GM12891 (cell line): Measurements from ENCODE around the gene UBE2E2.
A peak's percentile ranks its signal among the peaks of the same experiment; 100 is the strongest.

Experiments
- DNase-seq: peaks from one replicate; pipeline ENCODE4 v3.0.0; 2011; ENCODE audit warnings: low spot score; ENCODE audit not compliant: insufficient read length
- FAIRE-seq: peaks from 2 replicates; lab custom pipeline; 2011; peaks lifted over from hg19 to GRCh38; lab: Jason Lieb, UNC
- PAX5 ChIP-seq: IDR thresholded peaks from 2 replicates; pipeline ENCODE4 v1.6.1; 2011; ENCODE audit warnings: low read length, moderate library complexity, mild to moderate bottlenecking; ENCODE audit not compliant: insufficient read depth, severe bottlenecking
- POLR2A ChIP-seq: IDR thresholded peaks from 2 replicates; pipeline ENCODE4 v1.6.1; 2011; ENCODE audit warnings: low read depth, low read length, control low read depth
- POLR2AphosphoS5 ChIP-seq: IDR thresholded peaks from 2 replicates; pipeline ENCODE4 v1.6.1; 2011; ENCODE audit warnings: low read depth, low read length, control low read depth
- POU2F2 ChIP-seq: IDR thresholded peaks from 2 replicates; pipeline ENCODE4 v1.6.1; 2011; ENCODE audit warnings: low read depth, mild to moderate bottlenecking, control low read depth, low read length, moderate library complexity
- SPI1 ChIP-seq: IDR thresholded peaks from 2 replicates; pipeline ENCODE4 v1.6.1; 2011; ENCODE audit warnings: low read depth, low read length, control low read depth
- TAF1 ChIP-seq: IDR thresholded peaks from 2 replicates; pipeline ENCODE4 v1.6.1; 2011; ENCODE audit warnings: low read depth, low read length, control low read depth

Gene UBE2E2

DNA sequence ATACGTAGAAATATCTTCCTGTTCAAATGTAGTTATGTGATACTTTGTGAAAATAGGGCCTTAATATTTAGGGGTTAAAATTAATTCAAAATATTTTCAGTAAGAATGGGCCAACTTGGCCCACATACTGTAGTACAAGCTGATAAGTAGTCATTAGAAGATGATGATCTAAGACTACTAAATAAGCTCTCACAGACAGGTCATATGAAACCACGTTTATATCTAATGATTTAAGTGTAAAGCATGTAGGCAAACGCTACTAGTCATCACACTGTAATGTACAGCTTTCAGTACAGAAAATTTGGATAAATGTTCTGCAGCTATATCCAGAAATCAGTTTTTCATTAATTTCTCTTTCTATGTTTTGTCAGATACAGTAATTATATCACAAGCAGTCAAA lies 228.6 kb downstream of the UBE2E2 start:
- FAIRE-seq (no peak), DNase-seq (no peak)
- no peak for TF ChIP-seq SPI1
- TF ChIP-seq POLR2AphosphoS5, result no peak
- TF ChIP-seq PAX5, result no peak
- no peak for TF ChIP-seq POLR2A
- no peak for TF ChIP-seq TAF1
- no peak for TF ChIP-seq POU2F2

DNA sequence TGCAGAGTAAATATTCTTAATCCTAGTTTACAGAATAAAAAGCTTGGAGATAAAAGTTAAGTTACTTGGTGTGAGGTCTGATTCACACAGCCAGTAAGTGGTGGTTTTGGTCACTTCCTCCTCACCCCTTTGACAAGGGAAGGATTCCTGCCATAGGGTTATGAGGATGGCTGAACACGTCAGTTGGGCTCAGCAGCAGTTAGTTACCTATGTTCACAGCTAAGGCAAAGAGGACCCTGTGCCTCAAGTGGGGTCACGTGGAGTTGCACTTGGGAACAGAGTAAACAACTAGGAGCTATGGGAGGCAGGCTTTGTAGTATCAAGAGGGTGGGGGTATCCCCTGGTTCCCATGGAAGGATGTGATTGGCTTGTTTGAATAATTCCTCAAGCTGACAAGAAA lies 232.2 kb downstream of the UBE2E2 start:
- no peak for FAIRE-seq

DNA sequence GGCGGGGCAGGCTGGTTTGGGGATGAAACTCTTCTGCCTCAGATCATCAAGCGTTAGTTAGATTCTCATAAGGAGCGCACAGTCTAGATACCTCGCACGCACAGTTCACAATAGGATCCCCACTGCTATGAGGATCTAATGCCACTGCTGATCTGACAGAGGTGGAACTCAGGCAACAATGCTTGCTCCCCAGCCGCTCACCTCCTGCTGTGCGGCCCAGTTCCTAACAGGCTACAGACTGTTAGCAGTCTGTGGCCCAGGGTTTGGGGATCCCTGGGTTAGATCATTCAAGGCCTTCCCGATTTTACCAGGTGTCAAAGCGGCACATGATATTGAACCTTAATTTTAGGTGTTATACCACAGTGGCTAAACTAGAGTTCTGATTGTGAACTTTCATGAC lies 232.8 kb downstream of the UBE2E2 start:
- TF ChIP-seq PAX5, result no peak
- no peak for TF ChIP-seq POLR2A
- DNase-seq (no peak), FAIRE-seq (no peak)

More for the DNA sequence above, 232.2 kb downstream of the UBE2E2 start:
- no peak for TF ChIP-seq POU2F2
- peak; percentile 10; the same call in 1 of the 2 replicates for TF ChIP-seq SPI1
- TF ChIP-seq PAX5, result no peak
- DNase-seq, result no peak

DNA sequence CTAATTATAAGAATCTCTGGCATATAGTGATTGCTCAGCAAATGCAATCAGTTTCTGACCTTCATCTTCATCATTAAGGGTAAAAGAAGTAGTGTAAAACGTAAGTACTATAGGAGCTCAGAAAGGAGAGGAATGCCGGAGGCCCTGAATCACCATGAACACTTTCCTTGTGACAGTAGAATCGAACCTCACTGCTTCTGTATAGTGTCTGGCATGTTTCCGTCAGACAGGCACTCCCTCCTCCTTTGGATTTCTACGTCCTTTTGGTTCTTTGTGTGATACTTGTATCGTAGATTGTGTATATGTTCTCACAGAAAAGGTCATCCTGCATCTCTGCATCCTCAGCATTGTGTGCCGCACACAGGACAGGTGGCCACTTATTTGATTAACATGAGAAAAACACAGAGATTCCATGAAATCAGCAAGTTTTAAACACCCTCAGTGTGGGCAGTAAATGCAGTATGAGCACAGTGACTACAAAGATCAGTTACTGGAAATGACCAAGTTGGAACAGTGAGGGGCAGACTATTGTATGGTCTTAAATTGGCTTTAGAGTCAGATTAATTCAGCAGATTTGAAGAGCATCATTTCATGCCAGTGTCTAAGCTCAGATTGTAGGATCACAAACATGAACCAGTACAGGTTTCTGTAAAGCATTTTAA lies 234.5 kb downstream of the UBE2E2 start:
- peak; percentile 65 for FAIRE-seq
- TF ChIP-seq POLR2AphosphoS5 (no peak), TAF1 (no peak), PAX5 (no peak), SPI1 (no peak), POU2F2 (no peak), POLR2A (no peak)
- no peak for DNase-seq

DNA sequence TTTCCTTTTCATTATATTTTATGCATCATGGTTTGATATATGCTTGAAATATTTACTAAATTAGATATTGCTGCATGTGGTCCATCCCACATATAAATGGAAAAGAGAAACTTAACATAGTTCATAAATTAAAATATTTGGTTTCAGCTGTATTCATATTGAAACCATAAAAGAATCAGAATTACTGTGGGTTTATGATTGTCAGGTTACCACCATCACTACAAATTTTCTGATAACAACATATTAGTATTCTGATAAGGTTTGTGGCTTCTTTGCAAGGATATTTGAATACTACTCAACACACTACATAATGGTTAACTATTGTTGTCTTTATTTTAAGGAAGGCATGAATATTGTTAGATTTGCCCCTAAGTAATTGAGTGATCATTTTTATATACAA lies 235.5 kb downstream of the UBE2E2 start:
- no peak for FAIRE-seq

DNA sequence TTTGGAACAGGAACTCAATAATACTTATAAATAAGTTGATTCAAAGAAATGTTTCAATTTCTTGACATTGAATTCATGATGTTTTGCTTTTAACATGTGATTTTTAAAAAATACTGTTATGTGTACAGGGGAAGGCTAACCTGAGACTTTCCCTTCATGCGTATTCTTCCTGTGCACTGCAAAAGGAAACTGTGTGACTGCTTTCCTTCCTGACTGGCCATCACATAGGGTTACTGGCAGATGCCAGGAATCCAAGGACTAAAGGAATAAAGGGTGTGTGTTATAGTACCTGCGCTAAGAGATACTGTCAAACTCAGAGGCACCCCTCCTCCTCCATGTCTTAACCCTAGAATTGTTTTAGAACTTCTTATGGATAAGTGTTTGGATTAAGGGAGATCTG lies 236.0 kb downstream of the UBE2E2 start:
- TF ChIP-seq POLR2A, result no peak
- no peak for TF ChIP-seq POU2F2
- TF ChIP-seq POLR2AphosphoS5, result no peak
- TF ChIP-seq PAX5, result no peak
- TF ChIP-seq TAF1, result no peak
- TF ChIP-seq SPI1, result no peak
- no peak for DNase-seq
- no peak for FAIRE-seq

More for the DNA sequence above, 235.5 kb downstream of the UBE2E2 start:
- no peak for TF ChIP-seq POLR2A
- no peak for TF ChIP-seq POLR2AphosphoS5
- no peak for TF ChIP-seq PAX5
- TF ChIP-seq TAF1, result no peak
- TF ChIP-seq POU2F2, result no peak
- TF ChIP-seq SPI1, result no peak
- no peak for DNase-seq

DNA sequence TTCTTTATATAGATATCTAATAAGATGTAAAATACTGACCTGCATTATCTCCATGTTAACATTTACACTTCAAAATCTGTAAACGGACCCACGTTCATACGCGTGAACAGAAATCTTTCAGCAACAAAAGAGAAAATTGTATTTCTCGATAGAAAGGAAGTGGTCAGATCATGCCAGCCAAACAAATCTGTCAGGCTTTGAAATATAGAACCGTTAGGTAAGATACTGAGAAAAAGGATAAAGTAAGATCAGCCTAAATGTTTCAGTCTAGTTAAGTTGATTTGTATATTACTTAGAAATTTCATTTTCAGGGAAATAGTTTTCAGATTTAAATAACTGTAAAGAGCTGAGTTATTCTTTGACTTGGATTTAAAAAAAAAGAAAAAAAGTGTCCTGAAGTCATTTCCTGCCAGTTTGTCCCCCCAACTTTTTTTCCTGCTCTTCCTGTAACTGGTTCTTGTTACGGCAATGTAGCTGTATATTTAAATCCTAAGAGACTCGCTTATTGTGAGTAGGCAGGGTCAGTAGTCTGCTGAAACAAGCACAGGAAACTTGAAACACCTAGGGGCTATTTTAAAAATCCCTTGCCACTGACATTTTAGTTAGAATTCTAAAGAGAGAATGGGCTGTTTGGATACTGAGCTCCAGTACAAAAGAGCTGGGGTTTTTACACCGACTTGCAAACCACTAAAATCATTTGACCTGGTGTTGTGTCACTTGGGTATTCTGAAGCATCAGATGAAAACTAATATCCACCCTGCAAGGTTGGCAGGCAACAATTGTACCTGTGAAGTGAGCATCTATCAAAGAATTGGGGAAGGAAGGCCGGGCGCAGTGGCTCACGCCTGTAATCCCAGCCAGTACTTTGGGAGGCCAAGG lies 237.5 kb downstream of the UBE2E2 start:
- no peak for DNase-seq

DNA sequence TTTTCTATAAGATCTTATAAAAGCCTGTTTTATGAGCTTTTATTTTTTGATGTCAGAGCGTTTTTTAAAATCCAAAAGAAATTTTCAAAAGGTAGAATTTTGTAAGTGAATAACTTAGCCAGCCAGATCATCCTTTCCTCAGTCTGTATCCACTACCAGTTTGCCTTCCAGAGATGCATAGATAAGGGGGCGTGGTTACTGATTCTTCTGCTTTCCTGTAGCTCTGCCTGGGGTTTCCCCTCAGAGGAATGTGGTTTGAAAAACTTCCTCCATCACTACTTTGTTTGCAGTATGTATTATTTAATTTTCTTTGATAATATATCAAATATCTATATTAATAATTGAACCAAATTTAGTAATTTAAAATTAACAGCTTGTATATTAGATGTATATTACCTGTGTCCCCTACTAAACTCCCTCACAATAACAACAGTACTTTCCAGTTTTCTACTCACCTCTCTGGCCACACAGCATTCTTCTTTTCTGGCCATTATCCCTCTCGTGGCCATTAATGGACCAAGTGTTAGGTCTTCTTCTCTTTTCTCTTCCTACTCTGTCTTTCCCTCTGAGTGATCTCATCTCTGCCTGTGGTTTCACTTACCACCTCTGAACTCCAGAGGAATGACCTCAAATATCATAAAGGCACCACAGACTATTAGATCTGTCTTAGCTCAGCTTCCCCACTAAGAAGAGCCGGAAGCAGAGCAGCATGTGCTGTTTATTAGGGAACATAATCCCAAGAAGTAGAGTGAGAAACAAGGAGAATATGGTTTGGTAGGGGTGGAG lies 239.7 kb downstream of the UBE2E2 start:
- TF ChIP-seq POLR2A, result no peak
- no peak for TF ChIP-seq POLR2AphosphoS5
- TF ChIP-seq TAF1, result no peak
- no peak for TF ChIP-seq SPI1
- no peak for TF ChIP-seq PAX5
- TF ChIP-seq POU2F2, result no peak
- DNase-seq, result no peak
- FAIRE-seq, result peak; percentile 38

More for the DNA sequence above, 237.5 kb downstream of the UBE2E2 start:
- TF ChIP-seq POLR2A, result no peak
- TF ChIP-seq POU2F2, result no peak
- no peak for TF ChIP-seq PAX5
- TF ChIP-seq TAF1, result no peak
- TF ChIP-seq SPI1, result peak; percentile 46
- FAIRE-seq, result peak; percentile 41

DNA sequence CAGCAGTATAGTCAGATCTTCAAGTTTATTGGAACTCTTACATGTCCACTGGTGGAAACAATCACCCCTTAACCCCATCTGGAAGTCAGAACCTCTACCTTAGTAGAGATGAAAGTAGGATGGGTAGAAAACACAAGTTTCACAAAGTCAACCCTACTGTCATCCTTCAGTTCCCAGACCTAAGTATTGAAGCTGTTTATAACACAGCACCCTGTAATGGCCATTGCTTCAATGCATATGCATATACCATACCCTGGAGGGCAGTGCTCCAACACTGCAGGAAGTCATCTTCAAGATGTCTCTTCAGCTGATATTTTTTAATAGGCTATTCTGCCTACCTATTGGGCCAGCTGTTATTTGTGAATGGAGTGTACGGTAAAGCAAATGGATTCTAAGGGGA lies 241.3 kb downstream of the UBE2E2 start:
- TF ChIP-seq POLR2AphosphoS5, result no peak
- TF ChIP-seq PAX5, result no peak
- peak; percentile 79; the same call in 1 of the 2 replicates for TF ChIP-seq POU2F2
- FAIRE-seq, result peak; percentile 80
- DNase-seq, result no peak
